ENCODE results near the gene UGT1A7.
A peak's percentile ranks its signal among the peaks of the same experiment; 100 is the strongest.

UGT1A7 gene

DNA sequence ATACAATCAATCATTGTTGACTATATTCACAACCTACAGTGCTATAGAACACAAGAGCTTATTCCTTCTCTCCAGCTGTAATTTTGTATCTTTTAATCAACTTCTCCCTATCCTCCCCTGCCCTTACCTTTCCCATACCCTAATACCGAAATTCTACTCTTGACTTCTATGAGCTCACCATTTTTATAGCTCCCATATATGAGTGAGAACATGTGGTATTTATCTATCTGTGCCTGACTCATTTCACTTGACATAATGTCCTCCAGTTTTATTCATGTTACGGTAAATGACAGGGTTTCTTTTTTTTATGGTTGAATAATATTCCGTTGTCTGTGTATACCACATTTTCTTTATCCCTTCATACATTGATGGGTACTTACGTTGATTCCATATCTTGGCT, 99.1 kb downstream of the UGT1A7 start:
- ATAC-seq (replicated peaks; ENCODE audit: extremely low read depth, poor library complexity, severe bottlenecking) = no peak
- Mint-ChIP-seq H3K4me1 (no peaks in the 10 kb centered on the region), H3K36me3 (ENCODE audit: insufficient read depth) (no peaks in the 10 kb centered on the region), H3K4me3 (no peak overlapping the region), H3K9me3 (peaks cover 4% of the 10 kb centered on the region), H3K27me3 (peaks cover 90% of the 10 kb centered on the region), H3K27ac (ENCODE audit: low read depth) (no peak overlapping the region)
- DNase-seq (ENCODE audit: low spot score in 2 of 2) = no peak

DNA sequence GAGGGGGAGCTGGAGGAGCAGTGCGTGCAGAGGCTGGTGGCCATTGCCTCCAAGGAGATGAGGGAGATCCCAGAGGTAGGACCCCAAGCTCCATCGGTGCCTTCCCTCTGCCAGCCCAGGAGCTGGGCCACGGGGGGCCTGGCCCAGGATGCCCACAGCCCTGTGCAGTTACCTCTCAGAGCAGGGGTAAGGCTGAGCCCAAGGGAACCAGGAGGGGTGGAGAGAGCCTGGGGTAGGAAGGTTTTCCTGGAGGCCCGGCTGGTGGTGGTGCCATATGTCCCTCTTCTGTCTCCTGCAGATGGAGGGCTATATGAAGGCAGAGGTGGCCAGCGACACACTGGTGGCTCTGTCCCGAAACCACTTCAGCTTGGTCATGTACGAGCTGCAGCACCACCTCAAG, 107.9 kb downstream of the UGT1A7 start:
- no peak for DNase-seq (ENCODE audit: low spot score in 2 of 2)
- no peaks in the 10 kb centered on the region for H3K4me1 Mint-ChIP-seq
- ATAC-seq (replicated peaks; ENCODE audit: extremely low read depth, poor library complexity, severe bottlenecking) = no peak

DNA sequence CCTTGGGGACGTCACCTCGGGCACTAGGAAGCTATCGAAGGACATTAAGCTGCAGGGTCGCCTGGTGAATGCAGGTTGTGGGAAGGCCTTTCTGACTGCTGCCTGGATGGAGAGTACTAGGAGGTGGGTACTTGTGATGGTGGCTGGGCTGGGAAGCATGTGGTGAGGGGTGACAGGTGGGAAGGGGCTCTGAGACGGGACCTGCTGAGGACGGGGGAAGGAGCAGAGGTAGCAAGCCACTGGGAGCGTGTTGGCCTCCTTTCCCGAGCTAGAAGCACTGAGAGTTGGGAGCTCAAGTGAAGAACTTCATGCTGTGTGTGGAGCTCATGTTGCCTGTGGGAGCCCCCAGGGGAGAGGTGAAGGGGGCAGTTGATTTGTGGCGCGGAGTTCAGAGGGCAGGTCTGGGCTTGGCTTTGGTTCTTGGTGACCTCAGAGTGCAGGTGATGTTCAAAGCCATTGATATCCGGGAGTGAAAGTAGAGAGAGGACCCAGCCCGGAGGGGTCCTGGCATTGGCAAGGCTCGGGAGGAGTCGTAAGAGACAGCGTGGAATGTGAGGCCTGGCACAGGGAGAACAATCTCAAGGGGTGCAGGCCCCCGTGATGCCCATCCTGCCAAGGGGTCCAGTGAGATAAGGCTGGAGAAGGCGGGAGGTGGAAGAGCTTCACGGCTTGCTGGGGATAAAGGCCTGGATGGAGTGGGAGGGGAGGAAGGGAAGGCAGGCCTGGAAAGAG, 109.6 kb downstream of the UGT1A7 start:
- no peak overlapping the region for H3K27ac Mint-ChIP-seq (ENCODE audit: low read depth)
- ATAC-seq (replicated peaks; ENCODE audit: extremely low read depth, poor library complexity, severe bottlenecking) (no peak), DNase-seq (ENCODE audit: low spot score in 2 of 2) (no peak)
- no peaks in the 10 kb centered on the region for H3K36me3 Mint-ChIP-seq (ENCODE audit: insufficient read depth)
- H3K4me3 Mint-ChIP-seq = no peak overlapping the region
- H3K9me3 Mint-ChIP-seq = no peaks in the 10 kb centered on the region
- peaks cover 42% of the 10 kb centered on the region for H3K27me3 Mint-ChIP-seq
- H3K4me1 Mint-ChIP-seq = no peaks in the 10 kb centered on the region

More for the DNA sequence above, 107.9 kb downstream of the UGT1A7 start:
- H3K27ac Mint-ChIP-seq (ENCODE audit: low read depth) = no peak overlapping the region
- H3K9me3 Mint-ChIP-seq = no peaks in the 10 kb centered on the region
- peaks cover 55% of the 10 kb centered on the region for H3K27me3 Mint-ChIP-seq
- no peak overlapping the region for H3K4me3 Mint-ChIP-seq
- no peaks in the 10 kb centered on the region for H3K36me3 Mint-ChIP-seq (ENCODE audit: insufficient read depth)

DNA sequence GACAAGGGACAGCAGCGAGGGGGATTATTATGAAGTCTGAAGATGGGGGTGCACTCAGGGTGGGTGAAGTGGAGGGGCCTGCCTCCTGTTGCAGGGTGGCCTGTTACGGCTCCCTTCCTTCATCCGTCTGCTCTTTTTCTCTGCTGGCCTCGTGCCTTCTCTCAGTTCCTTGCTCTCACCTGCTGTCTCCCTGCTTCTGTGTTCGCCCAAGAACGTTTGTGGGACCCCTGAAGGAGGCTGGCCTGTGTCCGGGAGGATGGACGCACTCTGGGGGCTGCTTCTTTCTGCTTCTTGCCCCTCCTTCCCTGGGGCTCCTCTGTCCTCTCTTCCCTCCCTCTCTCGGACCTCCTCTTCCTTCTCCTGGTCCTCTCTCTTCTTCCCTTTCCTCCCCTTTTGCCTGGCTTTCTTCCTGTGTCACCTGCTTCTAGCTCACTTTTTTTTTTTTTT, 110.2 kb downstream of the UGT1A7 start:
- no peak overlapping the region for H3K4me3 Mint-ChIP-seq
- H3K27me3 Mint-ChIP-seq = peaks cover 37% of the 10 kb centered on the region
- no peak overlapping the region for H3K27ac Mint-ChIP-seq (ENCODE audit: low read depth)

DNA sequence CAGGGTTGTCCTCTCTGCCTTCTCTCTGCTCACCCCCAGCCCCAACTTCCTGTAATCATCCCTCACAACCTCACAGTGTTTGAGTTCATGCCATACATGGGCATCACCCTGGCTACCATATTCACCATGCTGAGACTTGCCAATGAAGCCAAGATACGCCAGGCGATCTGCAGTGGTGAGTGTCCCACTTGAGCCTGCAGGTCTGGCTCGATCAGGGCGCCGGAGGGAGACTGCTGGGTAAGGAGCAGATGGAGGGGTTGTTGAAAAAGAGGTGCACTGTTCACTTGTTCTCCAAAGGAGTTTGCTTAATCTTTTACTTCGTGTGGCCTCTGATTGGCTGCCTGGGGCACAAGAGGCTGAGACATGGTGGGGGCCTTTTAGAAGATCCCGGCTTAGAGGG, 111.0 kb downstream of the UGT1A7 start:
- peaks cover 37% of the 10 kb centered on the region for H3K27me3 Mint-ChIP-seq
- no peaks in the 10 kb centered on the region for H3K36me3 Mint-ChIP-seq (ENCODE audit: insufficient read depth)
- ATAC-seq (replicated peaks; ENCODE audit: extremely low read depth, poor library complexity, severe bottlenecking) (no peak), DNase-seq (ENCODE audit: low spot score in 2 of 2) (no peak)
- no peak overlapping the region for H3K4me3 Mint-ChIP-seq
- no peaks in the 10 kb centered on the region for H3K9me3 Mint-ChIP-seq
- H3K27ac Mint-ChIP-seq (ENCODE audit: low read depth) = no peak overlapping the region
- H3K4me1 Mint-ChIP-seq = no peaks in the 10 kb centered on the region

More for the DNA sequence above, 110.2 kb downstream of the UGT1A7 start:
- ATAC-seq (replicated peaks; ENCODE audit: extremely low read depth, poor library complexity, severe bottlenecking) (no peak), DNase-seq (ENCODE audit: low spot score in 2 of 2) (no peak)
- Mint-ChIP-seq H3K9me3 (no peaks in the 10 kb centered on the region), H3K36me3 (ENCODE audit: insufficient read depth) (no peaks in the 10 kb centered on the region), H3K4me1 (no peaks in the 10 kb centered on the region)

DNA sequence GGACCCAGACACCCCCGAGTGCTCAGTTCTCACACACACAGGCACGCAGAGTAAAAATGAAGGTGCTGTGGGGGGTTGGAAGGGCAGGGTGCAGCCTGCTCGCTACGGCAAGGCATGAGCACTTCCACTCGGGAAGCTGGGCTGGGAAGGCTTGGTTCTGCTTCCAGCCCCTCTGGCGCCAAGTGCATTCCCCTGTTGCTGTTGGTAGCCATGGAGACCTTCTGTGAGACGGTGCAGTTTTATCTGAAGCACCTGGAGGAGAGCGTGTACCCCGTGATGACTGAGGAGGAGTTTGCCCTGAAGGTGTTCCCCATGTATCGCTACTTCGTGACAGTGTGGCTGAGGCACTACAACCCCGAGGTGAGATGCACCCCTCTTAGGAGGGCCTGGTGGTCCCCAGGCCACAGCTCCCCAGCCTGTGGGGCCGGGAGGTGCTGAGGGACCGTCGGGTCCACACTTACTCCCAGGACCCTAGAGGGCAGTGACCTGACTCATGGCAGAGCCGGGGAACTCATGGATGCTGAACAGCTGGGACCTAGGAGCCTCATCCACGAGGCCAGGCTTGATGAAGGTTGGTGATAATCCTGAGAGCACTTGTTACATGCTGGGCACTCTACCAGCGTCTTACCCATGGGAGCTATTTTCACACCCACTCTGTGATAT, 111.9 kb downstream of the UGT1A7 start:
- Mint-ChIP-seq H3K27ac (ENCODE audit: low read depth) (no peak overlapping the region), H3K9me3 (no peaks in the 10 kb centered on the region), H3K4me1 (no peaks in the 10 kb centered on the region), H3K27me3 (peaks cover 40% of the 10 kb centered on the region), H3K36me3 (ENCODE audit: insufficient read depth) (no peaks in the 10 kb centered on the region), H3K4me3 (no peak overlapping the region)
- DNase-seq (ENCODE audit: low spot score in 2 of 2) (no peak), ATAC-seq (replicated peaks; ENCODE audit: extremely low read depth, poor library complexity, severe bottlenecking) (no peak)

DNA sequence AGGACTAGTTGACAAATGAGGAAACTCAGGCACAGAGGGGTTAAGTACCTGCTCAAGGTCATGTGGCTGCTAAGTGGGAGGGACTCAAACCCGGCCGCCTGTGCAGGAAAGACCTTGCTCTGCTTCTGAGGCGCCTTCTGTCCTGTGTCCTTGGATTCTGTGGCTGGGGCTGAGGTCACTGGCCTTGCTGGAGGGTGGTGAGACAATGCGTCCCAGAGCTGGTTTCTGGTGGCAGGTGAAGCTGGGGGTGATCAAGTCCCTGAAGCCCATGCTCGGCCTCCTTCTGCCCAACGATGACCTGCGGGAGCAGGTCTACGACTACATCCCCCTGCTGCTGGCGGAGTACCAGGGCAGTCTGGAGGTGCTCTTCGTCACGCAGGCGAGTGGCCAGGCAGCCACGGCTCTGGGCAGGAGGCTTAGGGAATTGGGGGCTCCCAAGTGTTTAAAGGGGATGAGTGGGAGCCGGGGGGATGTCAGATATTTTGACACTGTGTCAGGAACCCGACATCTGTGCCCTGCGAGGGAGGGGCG, 112.5 kb downstream of the UGT1A7 start:
- DNase-seq (ENCODE audit: low spot score in 2 of 2) (no peak), ATAC-seq (replicated peaks; ENCODE audit: extremely low read depth, poor library complexity, severe bottlenecking) (no peak)
- Mint-ChIP-seq H3K9me3 (no peaks in the 10 kb centered on the region), H3K4me1 (no peaks in the 10 kb centered on the region), H3K27me3 (peaks cover 41% of the 10 kb centered on the region), H3K27ac (ENCODE audit: low read depth) (no peak overlapping the region), H3K4me3 (no peak overlapping the region), H3K36me3 (ENCODE audit: insufficient read depth) (no peaks in the 10 kb centered on the region)

DNA sequence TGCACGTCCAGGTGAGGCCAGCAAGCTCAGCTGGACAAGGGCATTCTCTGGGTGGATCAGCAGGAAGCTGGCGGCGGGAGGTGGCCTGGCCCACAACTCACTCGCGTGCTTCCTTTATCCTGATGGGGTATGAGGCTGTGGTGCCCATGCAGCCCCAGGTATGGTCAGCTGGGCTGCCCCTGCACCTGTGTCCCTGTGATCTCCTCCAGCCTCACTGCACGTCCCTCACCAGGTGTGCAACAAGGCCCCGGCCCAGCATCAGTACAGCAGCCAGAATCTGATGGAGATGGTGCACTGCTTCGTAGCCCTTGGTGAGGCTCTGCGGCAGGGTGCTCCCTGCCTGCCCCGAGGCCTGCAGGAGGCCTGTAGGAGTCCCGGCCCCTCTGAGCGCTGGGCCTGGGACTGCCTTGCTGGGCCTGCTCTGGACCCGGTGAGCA, 114.1 kb downstream of the UGT1A7 start:
- Mint-ChIP-seq H3K27me3 (peaks cover 41% of the 10 kb centered on the region), H3K4me1 (no peaks in the 10 kb centered on the region)

DNA sequence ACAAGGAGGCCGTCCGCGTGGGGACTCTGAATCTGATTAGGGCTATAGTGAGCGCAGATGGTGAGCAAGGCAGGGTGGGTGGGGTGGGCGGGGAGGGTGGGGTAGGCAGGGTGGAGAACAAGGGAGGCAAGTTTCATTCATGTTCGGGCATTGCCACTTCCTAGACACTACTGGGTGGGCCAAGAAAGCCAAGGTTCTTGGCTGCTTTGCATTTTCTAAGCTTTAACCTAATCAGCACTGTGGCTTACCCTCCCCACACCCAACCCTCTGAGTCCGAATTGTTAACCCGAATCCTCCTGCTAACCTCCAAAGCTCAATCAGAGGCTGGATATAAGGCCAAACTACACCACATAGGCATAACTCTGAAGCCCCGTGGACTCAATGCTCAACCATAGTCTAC, 114.6 kb downstream of the UGT1A7 start:
- H3K27me3 Mint-ChIP-seq = peaks cover 37% of the 10 kb centered on the region
- H3K4me1 Mint-ChIP-seq = peaks cover 2% of the 10 kb centered on the region
- H3K27ac Mint-ChIP-seq (ENCODE audit: low read depth) = no peak overlapping the region
- DNase-seq (ENCODE audit: low spot score in 2 of 2) = no peak
- no peaks in the 10 kb centered on the region for H3K36me3 Mint-ChIP-seq (ENCODE audit: insufficient read depth)
- no peaks in the 10 kb centered on the region for H3K9me3 Mint-ChIP-seq
- no peak overlapping the region for H3K4me3 Mint-ChIP-seq
- no peak for ATAC-seq (replicated peaks; ENCODE audit: extremely low read depth, poor library complexity, severe bottlenecking)

More for the DNA sequence above, 114.1 kb downstream of the UGT1A7 start:
- H3K36me3 Mint-ChIP-seq (ENCODE audit: insufficient read depth) = no peaks in the 10 kb centered on the region
- H3K4me3 Mint-ChIP-seq = no peak overlapping the region
- ATAC-seq (replicated peaks; ENCODE audit: extremely low read depth, poor library complexity, severe bottlenecking) = no peak
- no peak overlapping the region for H3K27ac Mint-ChIP-seq (ENCODE audit: low read depth)
- no peak for DNase-seq (ENCODE audit: low spot score in 2 of 2)
- no peaks in the 10 kb centered on the region for H3K9me3 Mint-ChIP-seq

DNA sequence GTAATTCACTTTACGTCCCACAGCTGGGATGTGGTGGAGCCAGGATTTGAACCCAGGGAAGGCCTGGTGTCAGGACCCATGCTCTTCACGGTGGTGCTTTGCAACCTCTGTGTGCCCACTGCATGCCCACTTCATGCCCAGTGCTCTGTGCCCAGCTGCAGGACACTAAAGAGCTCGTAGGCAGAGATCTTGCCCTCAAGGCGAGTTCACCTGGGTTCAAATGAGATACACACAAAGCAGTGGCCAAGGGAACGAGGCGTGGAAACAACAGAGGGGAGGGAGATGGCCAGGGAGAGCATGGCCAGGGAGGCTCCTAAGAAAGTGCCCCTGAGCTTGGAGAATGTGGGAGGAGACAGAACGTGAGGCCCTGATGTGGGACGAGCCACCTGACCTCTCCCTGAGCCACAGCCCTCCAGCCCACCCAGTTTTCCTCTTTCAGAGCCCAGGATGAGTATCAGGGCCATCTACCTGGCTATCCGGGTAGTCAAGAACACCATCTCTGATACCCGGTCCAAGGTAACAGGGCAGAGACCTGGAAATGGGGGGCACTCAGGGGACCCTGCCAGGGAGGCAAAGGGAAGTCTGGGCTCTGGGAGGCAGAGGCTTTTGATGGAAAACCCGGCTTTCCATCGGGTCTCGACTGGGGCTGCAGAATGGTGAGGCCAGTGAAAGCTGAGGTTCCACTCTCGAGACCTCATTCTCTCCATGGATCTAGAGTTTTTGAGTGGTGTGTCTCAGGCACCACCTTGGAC, 116.8 kb downstream of the UGT1A7 start:
- peak in 1 of 2 donors; percentile 6 for DNase-seq (ENCODE audit: low spot score in 2 of 2)
- Mint-ChIP-seq H3K4me3 (no peak overlapping the region), H3K9me3 (no peaks in the 10 kb centered on the region), H3K36me3 (ENCODE audit: insufficient read depth) (no peaks in the 10 kb centered on the region), H3K27ac (ENCODE audit: low read depth) (no peak overlapping the region), H3K4me1 (peaks cover 8% of the 10 kb centered on the region), H3K27me3 (peaks cover 30% of the 10 kb centered on the region)
- ATAC-seq (replicated peaks; ENCODE audit: extremely low read depth, poor library complexity, severe bottlenecking) = no peak

DNA sequence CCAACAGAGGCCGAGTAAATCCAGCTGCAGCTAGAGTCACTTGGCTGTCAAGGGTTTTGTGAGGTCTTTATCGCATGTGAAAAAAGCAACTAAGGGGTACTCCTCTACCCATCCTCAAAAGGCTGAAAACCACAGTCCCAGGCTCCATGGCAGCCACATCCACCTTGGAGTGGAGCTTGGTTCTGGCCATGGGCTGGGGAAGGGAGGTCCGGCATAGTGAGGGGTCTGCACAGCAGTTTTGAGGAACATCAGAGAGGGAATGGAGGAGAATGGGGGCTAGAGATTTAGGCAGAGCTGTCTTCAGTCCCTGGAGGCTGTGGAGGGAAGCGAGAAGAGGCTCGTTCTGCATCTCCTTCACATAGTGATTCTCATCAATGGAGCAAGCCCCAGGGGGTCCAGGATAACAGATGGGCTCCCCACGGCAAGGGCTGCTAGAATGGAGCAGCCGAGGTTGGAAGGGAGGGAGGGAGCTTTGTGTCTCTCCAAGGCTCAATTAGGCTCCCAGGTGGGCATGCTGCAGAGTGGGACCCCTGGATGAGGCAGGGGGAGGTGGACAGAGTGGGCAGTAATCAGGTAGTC, 117.5 kb downstream of the UGT1A7 start:
- Mint-ChIP-seq H3K27ac (ENCODE audit: low read depth) (no peak overlapping the region), H3K27me3 (peaks cover 36% of the 10 kb centered on the region), H3K4me3 (no peak overlapping the region), H3K4me1 (peaks cover 8% of the 10 kb centered on the region), H3K9me3 (no peaks in the 10 kb centered on the region), H3K36me3 (ENCODE audit: insufficient read depth) (no peaks in the 10 kb centered on the region)
- ATAC-seq (replicated peaks; ENCODE audit: extremely low read depth, poor library complexity, severe bottlenecking) = no peak
- peak in 1 of 2 donors; percentile 4 for DNase-seq (ENCODE audit: low spot score in 2 of 2)

DNA sequence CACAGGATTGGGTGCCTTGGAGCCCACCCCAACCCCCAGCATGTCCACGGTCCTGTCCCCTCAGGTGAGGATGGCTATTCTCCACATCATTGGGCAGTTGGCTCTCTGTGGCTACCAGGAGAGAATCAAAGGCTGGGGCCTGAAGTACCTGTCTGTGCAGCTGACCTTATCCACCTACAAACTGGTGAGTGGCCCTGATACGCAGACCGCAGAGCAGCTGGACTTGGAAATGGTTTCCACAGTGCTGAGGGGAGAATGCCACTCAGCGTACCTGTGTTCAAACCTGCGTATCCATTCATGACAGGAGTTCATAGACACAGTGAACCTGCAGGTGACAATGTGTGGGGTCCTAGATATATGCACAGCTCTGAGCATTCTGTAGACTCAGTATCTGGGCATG, 118.0 kb downstream of the UGT1A7 start:
- peaks cover 8% of the 10 kb centered on the region for H3K4me1 Mint-ChIP-seq
- ATAC-seq (replicated peaks; ENCODE audit: extremely low read depth, poor library complexity, severe bottlenecking) (no peak), DNase-seq (ENCODE audit: low spot score in 2 of 2) (no peak)
- no peaks in the 10 kb centered on the region for H3K36me3 Mint-ChIP-seq (ENCODE audit: insufficient read depth)
- no peak overlapping the region for H3K27ac Mint-ChIP-seq (ENCODE audit: low read depth)
- no peak overlapping the region for H3K4me3 Mint-ChIP-seq
- peaks cover 42% of the 10 kb centered on the region for H3K27me3 Mint-ChIP-seq
- H3K9me3 Mint-ChIP-seq = no peaks in the 10 kb centered on the region
